NCI-H446 (cell line): ENCODE measurements around the gene SLC23A3.

Experiments used
- DNase-seq, 2 experiments: peaks; one replicate each; lab custom pipeline; 2025; lab: John Stamatoyannopoulos, UW

SLC23A3 gene

GRCh38 chr2:219169930-219170654, at the start of gene SLC23A3:
Gene SLC23A3 (minus strand): TSS chr2:219170029. CDS start chr2:219169984, 45 bp downstream.
- no peak for DNase-seq

GRCh38 chr2:219218732-219219701, 49.2 kb upstream of the SLC23A3 start, which contains the start of gene ABCB6:
Gene ABCB6 (minus strand): TSS chr2:219218958. CDS start chr2:219218673, 285 bp downstream.
- peak; percentile 96 to 98 for DNase-seq

GRCh38 chr2:219218217-219218731, 48.4 kb upstream of the SLC23A3 start:
- peak; percentile 75 to 81 for DNase-seq

- no peak for DNase-seq
These were observed 46.7 kb upstream of the SLC23A3 start for GRCh38 chr2:219216535-219216915.

GRCh38 chr2:219215871-219216534, 46.2 kb upstream of the SLC23A3 start:
- DNase-seq = no peak

GRCh38 chr2:219214786-219215185, 45.0 kb upstream of the SLC23A3 start:
- no peak for DNase-seq

- DNase-seq = no peak
These were observed 44.3 kb upstream of the SLC23A3 start for GRCh38 chr2:219214141-219214540.

GRCh38 chr2:219213486-219214071, 43.8 kb upstream of the SLC23A3 start:
- no peak for DNase-seq

- DNase-seq = no peak
These were observed 43.2 kb upstream of the SLC23A3 start for GRCh38 chr2:219213026-219213415.

- no peak for DNase-seq
These were observed 41.1 kb upstream of the SLC23A3 start for GRCh38 chr2:219210886-219211362.

GRCh38 chr2:219210196-219210885, 40.5 kb upstream of the SLC23A3 start:
- no peak for DNase-seq

GRCh38 chr2:219209236-219210195, 39.7 kb upstream of the SLC23A3 start:
- no peak for DNase-seq

GRCh38 chr2:219207884-219208740, 38.3 kb upstream of the SLC23A3 start:
- peak; percentile 7 to 16 for DNase-seq

- no peak for DNase-seq
These were observed 37.5 kb upstream of the SLC23A3 start for GRCh38 chr2:219207134-219207883.

GRCh38 chr2:219206328-219207133, 36.7 kb upstream of the SLC23A3 start, which contains the start of gene ZFAND2B:
Gene ZFAND2B (plus strand): TSS chr2:219206782. CDS start chr2:219206988, 206 bp downstream.
- DNase-seq = peak; percentile 86 to 96

- DNase-seq = no peak
These were observed 36.1 kb upstream of the SLC23A3 start for GRCh38 chr2:219205981-219206327.

- no peak for DNase-seq
These were observed 35.3 kb upstream of the SLC23A3 start for GRCh38 chr2:219205165-219205538.
